ENCODE measurements around the gene PAX2.

PAX2 gene

DNA sequence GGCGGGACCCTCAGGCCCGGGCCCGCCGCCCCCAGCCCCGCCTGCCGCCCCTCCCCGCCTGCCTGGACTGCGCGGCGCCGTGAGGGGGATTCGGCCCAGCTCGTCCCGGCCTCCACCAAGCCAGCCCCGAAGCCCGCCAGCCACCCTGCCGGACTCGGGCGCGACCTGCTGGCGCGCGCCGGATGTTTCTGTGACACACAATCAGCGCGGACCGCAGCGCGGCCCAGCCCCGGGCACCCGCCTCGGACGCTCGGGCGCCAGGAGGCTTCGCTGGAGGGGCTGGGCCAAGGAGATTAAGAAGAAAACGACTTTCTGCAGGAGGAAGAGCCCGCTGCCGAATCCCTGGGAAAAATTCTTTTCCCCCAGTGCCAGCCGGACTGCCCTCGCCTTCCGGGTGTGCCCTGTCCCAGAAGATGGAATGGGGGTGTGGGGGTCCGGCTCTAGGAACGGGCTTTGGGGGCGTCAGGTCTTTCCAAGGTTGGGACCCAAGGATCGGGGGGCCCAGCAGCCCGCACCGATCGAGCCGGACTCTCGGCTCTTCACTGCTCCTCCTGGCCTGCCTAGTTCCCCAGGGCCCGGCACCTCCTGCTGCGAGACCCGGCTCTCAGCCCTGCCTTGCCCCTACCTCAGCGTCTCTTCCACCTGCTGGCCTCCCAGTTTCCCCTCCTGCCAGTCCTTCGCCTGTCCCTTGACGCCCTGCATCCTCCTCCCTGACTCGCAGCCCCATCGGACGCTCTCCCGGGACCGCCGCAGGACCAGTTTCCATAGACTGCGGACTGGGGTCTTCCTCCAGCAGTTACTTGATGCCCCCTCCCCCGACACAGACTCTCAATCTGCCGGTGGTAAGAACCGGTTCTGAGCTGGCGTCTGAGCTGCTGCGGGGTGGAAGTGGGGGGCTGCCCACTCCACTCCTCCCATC, 82.7 kb downstream of the PAX2 start:
- peak overlapping the region; percentile 15 for H3K4me3 ChIP-seq (ENCODE audit: low read depth, low read length)
- TF ChIP-seq, protein P1, sequence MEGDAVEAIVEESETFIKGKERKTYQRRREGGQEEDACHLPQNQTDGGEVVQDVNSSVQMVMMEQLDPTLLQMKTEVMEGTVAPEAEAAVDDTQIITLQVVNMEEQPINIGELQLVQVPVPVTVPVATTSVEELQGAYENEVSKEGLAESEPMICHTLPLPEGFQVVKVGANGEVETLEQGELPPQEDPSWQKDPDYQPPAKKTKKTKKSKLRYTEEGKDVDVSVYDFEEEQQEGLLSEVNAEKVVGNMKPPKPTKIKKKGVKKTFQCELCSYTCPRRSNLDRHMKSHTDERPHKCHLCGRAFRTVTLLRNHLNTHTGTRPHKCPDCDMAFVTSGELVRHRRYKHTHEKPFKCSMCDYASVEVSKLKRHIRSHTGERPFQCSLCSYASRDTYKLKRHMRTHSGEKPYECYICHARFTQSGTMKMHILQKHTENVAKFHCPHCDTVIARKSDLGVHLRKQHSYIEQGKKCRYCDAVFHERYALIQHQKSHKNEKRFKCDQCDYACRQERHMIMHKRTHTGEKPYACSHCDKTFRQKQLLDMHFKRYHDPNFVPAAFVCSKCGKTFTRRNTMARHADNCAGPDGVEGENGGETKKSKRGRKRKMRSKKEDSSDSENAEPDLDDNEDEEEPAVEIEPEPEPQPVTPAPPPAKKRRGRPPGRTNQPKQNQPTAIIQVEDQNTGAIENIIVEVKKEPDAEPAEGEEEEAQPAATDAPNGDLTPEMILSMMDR (IDR thresholded peaks at IDR 0.05; ENCODE audit: low read depth, low read length, missing control alignments): no peak
- no peak for DNase-seq (ENCODE audit: low read depth)
- in situ Hi-C loops (cut with HindIII; ENCODE audit: low sequenced_read_pairs): no loop called here

DNA sequence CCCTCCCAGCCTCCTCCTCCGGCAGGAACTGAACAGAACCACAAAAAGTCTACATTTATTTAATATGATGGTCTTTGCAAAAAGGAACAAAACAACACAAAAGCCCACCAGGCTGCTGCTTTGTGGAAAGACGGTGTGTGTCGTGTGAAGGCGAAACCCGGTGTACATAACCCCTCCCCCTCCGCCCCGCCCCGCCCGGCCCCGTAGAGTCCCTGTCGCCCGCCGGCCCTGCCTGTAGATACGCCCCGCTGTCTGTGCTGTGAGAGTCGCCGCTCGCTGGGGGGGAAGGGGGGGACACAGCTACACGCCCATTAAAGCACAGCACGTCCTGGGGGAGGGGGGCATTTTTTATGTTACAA, 83.3 kb downstream of the PAX2 start:
- H3K4me3 ChIP-seq (ENCODE audit: low read depth, low read length): no peak overlapping the region
- TF ChIP-seq, protein P1 (IDR thresholded peaks at IDR 0.05; ENCODE audit: low read depth, low read length, missing control alignments): no peak
- no peak for DNase-seq (ENCODE audit: low read depth)
- in situ Hi-C loops (cut with HindIII; ENCODE audit: low sequenced_read_pairs): no loop called here

DNA sequence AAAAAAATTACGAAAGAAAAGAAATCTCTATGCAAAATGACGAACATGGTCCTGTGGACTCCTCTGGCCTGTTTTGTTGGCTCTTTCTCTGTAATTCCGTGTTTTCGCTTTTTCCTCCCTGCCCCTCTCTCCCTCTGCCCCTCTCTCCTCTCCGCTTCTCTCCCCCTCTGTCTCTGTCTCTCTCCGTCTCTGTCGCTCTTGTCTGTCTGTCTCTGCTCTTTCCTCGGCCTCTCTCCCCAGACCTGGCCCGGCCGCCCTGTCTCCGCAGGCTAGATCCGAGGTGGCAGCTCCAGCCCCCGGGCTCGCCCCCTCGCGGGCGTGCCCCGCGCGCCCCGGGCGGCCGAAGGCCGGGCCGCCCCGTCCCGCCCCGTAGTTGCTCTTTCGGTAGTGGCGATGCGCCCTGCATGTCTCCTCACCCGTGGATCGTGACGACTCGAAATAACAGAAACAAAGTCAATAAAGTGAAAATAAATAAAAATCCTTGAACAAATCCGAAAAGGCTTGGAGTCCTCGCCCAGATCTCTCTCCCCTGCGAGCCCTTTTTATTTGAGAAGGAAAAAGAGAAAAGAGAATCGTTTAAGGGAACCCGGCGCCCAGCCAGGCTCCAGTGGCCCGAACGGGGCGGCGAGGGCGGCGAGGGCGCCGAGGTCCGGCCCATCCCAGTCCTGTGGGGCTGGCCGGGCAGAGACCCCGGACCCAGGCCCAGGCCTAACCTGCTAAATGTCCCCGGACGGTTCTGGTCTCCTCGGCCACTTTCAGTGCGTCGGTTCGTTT, 83.9 kb downstream of the PAX2 start:
- H3K4me3 ChIP-seq (ENCODE audit: low read depth, low read length): no peak overlapping the region
- no peak for DNase-seq (ENCODE audit: low read depth)
- in situ Hi-C loops (cut with HindIII; ENCODE audit: low sequenced_read_pairs): no loop called here
- TF ChIP-seq, protein P1 (IDR thresholded peaks at IDR 0.05; ENCODE audit: low read depth, low read length, missing control alignments): no peak

DNA sequence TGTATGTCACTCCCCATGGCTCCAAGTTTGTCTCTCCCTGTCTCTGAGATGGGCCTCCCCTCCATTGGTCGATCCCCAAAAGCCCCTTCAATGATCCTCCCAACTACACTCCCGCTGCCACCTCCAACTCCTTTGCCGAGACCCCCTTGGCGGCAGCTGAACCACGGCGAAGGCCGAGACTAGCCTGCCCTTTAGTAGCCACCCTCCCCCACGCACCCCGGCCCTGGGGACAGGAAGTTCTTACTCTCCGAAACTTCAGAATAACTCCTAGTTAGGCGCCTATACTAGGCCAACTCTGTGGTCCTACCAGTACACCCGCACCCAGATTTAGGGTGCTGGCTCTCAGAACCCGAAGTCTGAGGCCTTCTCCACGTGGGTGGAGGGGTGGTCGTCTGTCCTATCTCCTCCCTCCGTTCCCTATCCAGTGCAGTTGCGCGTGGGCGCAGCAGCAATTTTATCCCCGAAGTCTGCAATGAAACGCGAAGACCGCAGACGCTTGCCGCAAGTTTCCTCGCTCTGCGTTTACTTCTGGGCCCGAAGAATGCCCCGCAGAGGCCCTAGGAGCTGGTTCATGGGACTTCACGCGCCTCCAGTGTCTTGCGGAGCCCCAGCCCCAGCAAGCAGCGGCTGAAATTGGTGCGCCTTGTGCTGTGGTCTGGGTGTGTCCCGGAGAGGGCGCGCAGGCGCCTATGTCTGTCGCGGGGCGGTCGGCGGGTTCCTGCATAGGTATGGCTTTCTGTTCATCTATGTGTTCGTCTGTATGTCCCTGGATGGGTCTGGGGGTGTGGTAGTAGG, 84.7 kb downstream of the PAX2 start:
- TF ChIP-seq, protein P1 (IDR thresholded peaks at IDR 0.05; ENCODE audit: low read depth, low read length, missing control alignments): no peak
- in situ Hi-C loops (cut with HindIII; ENCODE audit: low sequenced_read_pairs): no loop called here
- no peak for DNase-seq (ENCODE audit: low read depth)
- H3K4me3 ChIP-seq (ENCODE audit: low read depth, low read length): no peak overlapping the region

DNA sequence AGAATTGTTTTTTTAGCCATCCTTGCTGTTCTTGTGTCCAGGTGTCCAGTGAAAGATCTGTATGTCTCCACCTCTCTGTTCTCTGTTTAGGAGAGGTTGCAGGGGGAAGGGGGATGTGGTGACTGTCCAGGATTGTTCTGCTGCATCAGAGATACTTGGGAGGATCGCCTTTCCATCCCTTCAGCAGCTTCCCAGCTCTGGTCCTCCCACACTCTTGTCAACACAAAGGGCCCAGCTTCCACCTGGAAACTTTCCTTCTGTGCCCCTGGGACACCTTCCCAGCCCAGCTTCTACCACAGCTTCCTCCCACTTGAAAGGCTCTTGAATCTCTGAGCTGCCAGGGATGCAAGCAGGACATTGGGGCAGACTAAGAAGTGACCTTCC, 85.3 kb downstream of the PAX2 start:
- in situ Hi-C loops (cut with HindIII; ENCODE audit: low sequenced_read_pairs): no loop called here

More for the DNA sequence above, 85.3 kb downstream of the PAX2 start:
- H3K4me3 ChIP-seq (ENCODE audit: low read depth, low read length): no peak overlapping the region
- TF ChIP-seq, protein P1 (IDR thresholded peaks at IDR 0.05; ENCODE audit: low read depth, low read length, missing control alignments): no peak
- DNase-seq (ENCODE audit: low read depth): no peak

Measured in astrocyte of the cerebellum (primary cell).